Prostate gland (tissue), 2 donors: ENCODE results near the gene LMAN2.
"Not testable (repeated sequence)": the region's sequence is repeated elsewhere in the genome, so short reads cannot be mapped to it uniquely, and the experiment has no call there.

ENCODE experiments used
- CTCF ChIP-seq, 4 experiments: fragments of 200-600 bp in 2 of 4; fragments of 450-650 bp in 2 of 4; sonication (generic) in 2 of 4; IDR thresholded peaks; 1 replicate in 3 of 4; 2 replicates in 1 of 4; pipeline ENCODE4 v1.5.1; 2016 to 2019; ENCODE audit warnings: antibody characterized with exemption in 4 of 4, mild to moderate bottlenecking in 2 of 4, moderate library complexity in 2 of 4
- POLR2A ChIP-seq: fragments of 450-650 bp; IDR thresholded peaks from one replicate; pipeline ENCODE4 v1.6.1; 2016; ENCODE audit warnings: antibody characterized with exemption, mild to moderate bottlenecking
- POLR2AphosphoS5 ChIP-seq: sonication (generic); formaldehyde crosslinking; IDR thresholded peaks from one replicate; pipeline ENCODE4 v1.6.1; 2017; ENCODE audit warnings: antibody characterized with exemption

GRCh38 chr5:177306103-177306640, 45.3 kb downstream of the LMAN2 start:
- TF ChIP-seq CTCF (IDR thresholded peaks at IDR 0.05); POLR2AphosphoS5; POLR2A: not testable (repeated sequence)
